Stimulated activated CD4-positive, alpha-beta T cell treated with anti-CD3 and anti-CD28 coated beads, TNF-alpha, amount 100 ng/mL, for 1 hour (primary cell): Measurements from ENCODE around the gene TEX51.

Experiments
- DNase-seq, 3 donors: peaks; one replicate each; pipeline ENCODE4 v3.0.0-alpha.2; 2020; ENCODE audit warnings: low read depth in 3 of 3, low spot score in 1 of 3

Gene TEX51

DNA sequence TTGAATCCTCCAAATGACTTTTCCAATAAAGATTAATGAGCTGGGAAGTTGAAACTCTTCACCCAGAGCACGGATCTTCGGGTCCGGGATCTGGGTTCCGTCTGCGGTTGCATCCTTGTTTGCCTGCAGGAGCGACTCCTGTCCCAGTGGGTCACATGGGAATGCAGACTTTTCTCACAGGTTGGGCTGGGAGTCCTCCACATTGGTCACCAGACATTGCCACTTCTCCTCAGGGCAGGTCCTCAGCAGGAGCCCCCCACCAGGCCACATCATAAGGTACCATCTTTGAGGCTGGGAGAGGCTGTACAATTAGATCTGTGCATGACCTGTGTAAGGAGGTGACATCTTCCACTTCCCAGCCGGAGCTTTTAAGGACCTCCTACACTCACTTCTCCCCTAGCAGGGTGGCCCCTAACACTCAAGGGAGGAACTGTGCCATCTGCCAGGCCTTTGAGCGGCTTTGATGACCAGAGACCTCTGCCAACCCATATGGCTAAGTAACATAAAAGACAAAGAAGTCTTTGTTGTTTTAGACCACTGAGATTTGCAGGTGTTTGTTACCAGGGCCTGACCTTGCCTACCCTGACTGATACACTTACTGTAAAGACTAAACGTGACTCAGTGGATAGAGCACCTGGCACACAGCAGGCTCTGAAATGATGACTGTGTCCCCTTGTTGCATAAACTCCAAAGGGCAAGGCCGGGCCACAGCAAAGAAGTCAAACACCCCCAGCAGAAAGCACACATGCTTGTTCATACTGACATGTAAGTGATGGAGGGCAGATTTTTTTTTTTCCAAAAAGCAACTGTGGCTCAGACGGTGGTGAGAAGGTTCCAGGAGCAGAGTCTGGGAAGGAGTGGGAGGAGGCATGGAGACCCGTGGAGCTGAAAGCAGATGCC is 7.9 kb upstream of the TEX51 start:
- no peak for DNase-seq

DNA sequence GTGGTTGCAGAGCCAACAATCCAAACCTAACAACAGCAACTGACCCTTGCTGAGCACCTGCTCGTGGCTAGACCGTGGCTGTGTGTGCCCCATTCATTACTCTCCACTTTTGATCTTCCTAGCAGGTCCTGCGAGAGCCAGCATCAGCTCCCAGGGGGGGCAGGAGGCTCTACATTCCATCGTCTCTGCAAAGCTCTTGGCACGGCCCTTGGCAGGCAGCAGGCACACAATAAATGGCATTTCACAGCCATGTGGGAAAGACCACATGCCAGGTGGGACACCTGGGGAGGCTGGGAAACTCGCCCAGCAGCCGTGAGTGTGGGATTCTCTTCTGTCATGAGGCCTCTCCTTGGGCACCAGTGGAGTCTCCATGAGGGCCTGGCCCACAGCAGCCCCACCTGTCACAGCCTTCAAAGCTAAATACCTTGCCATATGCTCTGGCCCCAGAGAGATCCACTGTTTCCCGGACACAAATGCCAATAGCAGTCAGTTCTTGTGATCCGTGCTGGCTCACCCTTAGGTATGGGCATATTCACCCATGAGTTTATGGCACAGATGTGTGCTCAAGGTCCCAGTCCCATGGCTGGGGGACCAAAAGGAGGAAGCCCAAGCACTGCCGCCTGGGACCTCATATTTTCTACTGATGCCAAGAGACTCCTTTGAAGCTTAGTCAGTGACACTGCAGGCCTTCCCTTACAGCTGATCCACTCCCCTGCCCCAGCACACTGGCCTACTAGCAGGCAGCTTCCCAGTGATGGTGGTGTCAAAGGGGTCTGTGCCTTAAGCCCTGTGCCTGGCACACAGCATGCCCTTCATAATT is 6.8 kb upstream of the TEX51 start:
- DNase-seq = no peak

DNA sequence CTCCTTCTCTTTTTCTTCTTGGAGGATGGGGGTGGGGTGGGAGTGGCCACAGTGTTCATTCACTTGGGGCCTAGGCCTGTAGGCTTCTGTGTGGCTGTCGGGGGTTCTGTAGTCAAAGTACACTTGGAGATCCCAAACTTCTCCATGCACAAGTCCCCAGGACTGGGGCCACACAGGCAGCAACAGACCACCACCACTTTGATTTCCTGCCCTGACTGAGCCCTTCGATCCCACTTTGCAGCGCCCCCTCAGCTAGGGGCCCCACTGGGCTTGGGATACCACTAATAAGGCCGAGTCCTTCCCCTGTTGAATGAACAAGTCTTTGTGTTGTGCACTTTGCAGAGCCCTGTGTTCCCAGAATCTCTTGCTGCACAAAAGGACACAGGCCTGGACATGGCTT is 5.5 kb upstream of the TEX51 start:
- no peak for DNase-seq

DNA sequence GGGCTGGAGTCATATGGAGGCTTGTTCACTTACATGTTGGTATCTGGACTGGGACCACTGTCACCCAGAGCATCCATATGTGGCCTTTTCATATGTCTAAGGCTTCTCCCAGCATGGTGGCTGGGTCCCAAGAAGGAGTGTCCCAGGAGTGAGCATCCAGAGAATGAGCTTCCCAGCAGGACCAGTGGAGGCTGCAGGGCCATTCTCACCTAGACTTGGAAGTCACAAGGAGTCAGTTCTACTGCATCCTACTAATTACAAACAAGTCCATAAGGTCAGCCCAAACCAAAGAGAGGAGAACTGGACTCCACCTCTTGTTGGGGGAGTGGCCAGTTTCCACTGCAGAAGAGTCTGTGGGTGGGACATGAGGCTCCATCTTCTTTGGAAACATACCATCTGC is 5.1 kb upstream of the TEX51 start:
- no peak for DNase-seq

DNA sequence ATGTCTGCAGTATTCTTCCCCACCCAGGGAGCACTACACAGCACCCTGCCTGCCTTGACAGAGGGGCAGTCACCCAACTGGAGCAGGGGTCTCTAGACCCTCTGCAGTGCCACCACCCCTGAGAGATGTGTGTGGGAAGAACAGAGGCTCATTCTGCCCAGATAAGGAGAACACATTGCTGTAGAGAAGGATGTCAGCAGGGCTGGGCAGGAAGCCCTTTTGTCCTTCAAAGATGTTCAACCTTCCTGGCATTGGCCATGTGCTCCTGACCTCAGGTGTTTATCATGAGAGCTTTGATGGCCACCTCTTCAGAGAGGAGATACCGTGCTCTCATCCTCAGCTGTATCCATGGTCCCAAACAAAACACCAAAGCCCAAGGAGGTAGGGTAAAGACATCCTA is 4.6 kb upstream of the TEX51 start:
- DNase-seq = no peak

DNA sequence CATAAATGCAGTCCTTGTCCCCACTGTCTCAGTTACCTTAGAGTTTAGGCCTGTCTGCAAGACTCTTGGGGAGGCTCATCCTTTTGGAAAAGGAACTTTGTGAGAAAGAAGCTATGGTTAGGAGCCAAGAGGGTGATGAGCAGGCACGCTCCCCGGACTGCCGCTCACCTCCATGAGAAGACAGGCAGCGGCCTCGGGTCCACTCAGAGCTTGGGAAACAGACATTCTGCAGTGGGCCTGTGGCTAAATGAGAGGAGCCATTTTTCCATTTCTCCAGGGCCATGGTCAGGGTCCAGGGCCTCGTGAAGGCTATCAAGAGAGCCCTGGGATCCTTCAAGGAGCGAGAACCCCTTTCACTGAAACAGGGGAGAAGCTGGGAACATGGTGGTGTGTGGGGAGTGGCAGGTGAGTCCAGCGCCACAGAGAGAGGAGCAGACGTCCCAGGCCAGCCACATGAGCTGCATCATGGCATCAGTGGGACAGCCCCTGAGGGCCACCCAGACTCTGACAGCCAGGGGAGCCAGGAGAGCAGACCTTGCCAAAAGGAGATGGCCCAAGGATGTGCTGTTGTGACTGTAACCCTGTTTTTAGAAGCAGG is 4.0 kb upstream of the TEX51 start:
- DNase-seq = no peak

DNA sequence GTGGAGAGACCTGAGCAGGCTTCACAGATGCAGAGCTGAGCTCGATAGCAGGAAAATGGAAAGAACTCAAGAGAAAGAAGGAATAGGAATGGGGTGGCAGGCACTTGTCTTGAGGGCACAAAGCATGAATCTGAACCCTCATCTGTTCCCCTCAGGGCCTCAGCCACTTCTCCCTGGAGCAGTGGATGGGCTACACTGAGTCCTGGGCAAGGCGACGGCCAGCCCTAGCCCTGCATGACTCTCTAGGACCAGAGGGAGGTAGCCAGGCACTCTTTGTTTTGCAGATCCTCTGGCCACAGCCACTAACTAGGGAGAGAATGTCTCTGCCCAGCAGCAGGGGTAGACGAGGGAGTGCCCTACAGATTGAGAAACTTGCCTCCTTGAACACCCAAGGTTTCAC is 3.4 kb upstream of the TEX51 start:
- DNase-seq = no peak

DNA sequence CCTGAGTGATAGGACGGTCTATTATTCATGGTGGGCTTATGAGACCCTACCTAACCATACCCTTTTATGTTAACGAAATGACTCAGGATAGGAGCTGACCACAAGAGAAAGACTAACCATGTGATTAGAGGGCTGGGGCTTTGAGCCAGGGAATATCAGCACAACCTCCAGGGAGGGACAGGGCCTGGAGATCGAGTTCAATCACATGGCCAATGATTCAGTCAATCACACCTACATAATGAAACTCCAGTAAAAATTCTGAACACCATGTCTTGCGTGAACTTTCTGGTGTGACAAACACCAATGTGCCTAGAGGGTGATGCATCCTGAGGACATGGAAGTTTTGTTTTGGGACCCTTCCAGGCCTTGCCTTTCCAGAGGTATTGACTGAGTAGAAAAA is 2.2 kb upstream of the TEX51 start:
- DNase-seq = no peak

DNA sequence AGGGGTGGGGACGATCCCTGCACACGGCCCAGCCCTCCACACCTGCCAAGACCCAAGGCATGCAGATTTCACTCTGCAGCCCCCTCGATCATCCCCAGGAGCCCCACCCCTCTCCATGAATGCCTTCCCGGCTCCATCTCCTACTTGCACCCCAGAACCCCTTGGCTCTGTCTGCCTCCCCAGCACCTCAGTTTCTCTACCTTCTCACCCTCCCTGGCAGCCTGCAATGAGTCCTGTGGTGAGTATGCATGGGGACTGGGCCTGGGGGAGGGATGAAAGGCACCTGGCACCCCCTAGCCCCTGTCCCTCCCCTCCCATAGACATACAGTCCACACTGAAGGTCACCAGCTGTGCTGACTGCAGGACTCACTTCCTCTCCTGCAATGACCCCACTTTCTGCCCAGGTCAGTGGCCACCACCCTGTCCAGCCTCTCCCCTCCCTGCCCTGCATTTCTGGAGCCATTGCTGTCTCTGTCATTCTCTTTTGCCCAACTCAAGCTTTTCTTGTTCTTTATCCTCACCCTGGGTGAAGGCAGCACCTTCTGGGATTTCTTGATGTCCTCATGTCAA is 1.0 kb downstream of the TEX51 start:
- DNase-seq = no peak

DNA sequence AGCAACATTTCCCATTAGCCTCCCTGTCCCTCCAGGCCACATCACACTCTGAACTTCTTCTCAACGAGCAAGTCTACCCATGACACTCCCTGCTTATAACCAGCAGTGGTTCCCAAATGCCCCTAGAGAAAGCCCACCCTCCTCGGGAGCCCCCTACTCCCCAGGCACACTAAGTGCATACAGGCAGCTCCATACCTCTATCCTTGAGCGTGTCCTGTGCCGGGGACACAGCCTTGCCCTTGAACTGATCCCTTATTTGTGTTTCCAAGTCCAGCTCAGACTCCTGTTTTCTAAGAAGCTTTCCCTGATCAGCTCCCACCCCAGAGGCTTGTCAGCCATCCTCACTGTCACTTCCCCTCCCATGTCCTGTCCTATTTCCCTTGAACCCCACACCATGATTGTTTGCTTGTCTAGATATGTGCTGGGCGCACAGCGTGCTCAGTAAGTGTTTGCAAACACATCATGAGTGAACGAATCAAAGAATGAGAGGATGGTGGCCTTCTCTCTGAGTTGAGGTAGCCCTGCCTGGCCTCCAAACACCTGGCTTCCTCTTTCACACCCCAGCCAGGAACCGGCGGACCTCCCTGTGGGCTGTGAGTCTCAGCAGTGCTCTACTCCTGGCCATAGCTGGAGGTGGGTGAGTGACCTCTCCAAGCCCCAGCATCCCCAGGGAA is 2.1 kb downstream of the TEX51 start:
- DNase-seq = no peak

DNA sequence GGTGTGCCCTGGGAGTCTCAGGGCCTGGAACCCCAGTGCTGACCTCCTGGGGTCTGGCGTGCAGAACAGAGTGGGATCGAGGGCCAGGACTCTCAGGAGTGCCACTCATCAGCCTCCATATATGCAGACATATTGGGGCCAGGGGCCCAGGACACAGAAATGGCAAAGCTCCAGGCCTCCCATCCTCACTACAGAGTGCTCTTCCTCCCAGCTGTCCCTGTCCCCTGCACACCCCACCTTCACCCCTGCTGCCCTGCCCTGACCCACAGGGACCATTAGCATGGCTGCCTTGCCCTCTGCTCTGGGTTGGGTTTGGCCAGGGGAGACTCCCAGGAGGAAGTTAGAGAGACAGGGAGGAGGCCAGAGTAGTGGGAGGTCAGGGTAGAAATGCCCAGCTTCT is 2.8 kb downstream of the TEX51 start:
- no peak for DNase-seq

DNA sequence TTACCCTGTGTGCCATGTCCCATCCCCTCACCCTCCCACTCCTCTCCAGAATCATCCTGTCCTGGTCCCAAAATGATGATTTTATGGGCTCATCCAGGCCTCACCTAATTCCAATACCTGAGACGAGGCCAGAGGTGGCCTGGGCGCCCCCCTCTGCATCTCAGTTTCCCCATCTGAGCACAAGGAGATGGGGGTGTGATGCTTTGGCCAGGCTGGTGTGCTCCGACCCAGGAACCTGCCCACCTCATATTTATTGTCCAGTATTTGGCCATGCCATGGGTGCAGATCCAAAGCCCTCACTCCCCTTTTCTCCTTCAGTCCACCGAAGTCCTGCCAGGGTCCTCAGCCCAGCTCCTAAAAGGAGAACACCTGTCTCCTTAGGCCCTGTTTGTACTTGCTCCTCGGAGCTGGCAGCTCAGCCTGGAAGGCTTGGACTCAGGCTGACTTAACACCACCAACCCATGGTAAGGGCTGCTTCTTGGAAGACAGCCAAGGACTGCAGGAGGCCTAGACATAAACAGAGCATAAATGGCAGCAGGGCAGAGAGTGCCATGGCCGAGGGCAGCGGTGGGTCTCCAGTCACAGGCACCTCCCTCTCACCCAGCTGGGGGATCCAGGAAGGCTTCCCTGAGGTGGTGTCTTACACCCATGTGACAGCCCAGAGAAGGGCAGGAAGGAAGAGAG is 3.6 kb downstream of the TEX51 start:
- no peak for DNase-seq

DNA sequence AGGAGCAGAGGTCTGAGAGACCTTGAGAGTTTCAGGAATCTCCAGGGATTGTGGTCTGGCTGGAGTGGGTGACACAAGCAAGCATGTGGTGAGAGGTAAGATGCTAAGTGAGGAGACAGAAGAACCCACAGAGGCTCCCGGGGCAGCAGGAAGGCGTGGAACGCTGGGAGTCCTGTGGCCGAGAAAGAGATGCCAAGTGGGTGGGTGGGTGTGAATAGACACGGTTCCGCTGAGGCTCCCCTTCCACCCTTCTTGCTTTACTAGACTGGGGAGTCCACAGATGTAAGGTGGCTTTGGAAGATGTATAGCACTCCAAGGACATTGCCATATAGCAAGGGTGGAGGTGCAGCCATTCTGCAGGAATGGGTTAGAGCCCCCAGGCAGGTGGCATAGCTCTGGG is 4.2 kb downstream of the TEX51 start:
- no peak for DNase-seq

DNA sequence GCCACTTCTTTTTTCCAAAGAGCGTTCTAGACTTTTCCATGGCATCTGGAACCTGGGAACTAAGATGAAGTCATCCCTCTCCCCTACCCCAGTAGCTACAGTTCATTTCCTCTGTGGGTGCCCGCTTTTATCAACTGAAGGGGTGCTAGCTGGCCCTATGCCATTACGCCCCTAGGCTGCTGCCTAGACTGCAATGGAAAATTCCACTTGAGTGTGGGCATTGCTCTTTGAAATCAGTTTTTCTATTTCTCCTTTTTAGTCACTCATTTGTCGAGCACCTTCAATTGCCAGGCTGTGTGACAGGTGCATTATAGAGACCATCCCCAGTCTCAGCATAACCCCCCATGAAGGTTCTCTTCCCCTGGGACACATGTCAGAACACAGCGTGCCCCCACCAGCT is 7.3 kb downstream of the TEX51 start:
- no peak for DNase-seq

DNA sequence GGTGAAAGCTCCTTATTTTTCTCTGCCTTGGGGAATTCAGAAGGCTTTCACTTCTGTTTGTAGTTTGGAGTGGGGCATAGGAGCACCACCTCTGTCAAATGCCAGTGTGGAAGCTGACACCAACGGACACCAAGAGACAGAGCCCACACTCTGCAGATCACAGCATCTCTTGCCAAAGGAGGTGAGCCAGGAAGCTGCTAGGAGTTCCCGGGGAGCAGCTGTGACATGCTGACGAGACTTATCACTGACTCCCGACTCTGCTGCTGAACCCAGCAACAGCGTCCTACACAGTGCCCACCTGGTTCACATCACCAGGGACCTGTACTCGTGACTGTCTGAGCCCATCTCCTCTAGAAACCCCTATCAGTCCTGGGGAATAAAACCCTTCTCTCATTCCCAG is 8.1 kb downstream of the TEX51 start:
- no peak for DNase-seq

DNA sequence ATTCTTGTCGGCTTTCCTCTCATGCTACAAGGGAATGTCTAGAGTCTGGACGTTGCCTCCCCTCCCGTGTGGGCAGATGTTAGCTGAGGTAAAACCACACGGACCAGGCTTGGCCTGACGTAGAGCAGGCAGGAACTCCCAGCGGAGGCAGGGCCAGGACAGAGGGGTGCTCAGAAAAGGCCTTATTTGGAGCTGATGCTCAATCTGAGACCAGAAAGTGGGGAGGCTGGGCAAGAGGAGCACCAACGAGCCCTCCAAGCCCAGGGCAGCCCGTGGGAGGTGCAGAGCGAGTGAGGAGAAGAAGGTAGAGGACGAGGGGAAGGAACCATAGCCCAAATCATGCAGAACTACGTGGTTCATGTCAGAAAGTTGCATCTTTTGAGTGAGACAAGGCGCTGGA is 9.0 kb downstream of the TEX51 start:
- no peak for DNase-seq

DNA sequence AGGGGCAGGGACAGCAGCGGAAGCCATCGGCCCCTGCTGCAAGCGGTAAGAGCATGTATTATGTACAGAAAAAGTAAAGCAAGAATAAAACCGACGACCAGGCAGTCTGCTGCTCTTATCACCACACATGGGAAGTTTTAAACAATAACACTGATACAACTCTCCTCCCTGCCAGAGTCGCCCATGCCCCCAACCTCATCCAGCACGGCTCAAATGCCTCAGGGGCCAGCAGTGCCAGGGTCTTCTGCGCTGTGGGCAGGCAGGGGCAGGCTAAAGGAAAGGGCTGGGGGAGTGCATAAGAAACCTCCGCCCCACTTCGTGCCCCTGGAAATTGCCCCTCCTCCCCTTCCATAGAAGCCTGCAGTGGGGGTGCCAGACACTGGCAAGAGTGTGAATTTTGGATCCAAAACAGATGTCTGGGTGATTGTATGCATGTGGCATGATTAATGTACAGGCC is 10.1 kb downstream of the TEX51 start:
- DNase-seq = no peak

DNA sequence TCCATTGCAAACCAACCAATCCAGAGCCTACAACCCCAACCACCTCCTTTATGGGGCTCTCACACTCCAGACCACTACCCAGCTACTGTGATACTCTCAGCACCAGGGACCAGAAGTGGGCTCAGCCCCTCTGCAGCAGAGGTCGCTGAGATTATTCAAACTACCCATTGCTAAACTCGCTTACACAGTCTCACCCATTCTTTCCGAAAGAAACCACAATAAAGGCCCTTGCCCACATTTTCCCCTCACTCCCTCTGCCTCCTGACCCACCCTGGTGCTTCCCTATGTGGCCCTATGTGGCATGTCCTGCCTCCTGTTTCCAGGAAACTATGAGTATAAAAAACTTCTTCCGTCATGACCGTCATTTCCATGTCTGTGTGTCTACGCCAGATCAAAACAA is 10.7 kb downstream of the TEX51 start:
- DNase-seq = no peak

DNA sequence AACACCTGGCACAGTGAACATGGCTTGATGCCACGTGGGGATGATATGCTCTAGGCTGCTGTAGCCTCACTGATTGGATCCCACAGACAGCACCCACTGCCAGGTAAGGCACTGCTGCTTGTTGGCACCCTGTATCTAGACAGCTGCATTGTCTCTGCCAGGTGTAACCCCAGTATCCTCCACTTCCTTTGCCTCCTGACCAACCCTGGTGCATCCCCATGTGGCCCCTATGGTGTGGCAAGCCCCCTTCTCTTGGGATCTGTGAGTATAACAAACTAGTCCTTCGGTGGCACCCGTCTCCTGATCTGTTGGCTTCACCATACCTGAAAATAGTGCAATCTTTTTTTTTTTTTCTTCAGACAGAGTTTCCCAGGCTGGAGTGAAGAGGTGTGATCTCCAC is 11.1 kb downstream of the TEX51 start:
- DNase-seq = no peak

DNA sequence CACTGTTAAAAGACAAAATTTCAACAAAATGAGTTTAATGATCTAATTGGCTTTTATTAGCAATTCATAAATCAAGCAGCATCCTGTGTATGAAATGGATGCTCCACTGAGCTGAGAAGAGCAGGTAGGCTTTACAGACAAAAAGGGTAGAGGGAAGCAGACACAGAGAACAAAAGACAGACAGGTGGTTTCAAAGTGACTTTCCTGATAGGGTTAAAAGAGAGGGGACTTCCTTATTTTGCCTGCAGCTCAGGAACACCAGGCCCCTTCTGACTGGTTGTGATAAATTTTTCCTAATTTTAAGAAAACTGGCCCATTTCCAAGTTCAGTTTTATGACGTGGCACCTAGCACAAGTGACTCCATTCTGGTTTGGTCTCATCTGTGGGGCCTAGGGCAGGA is 11.9 kb downstream of the TEX51 start:
- no peak for DNase-seq
